NCI-H2227 treated with DMSO at 0.1 percent for 48 hours (cell line): ENCODE data around the gene AXIN1.
"Not testable (repeated sequence)": the region's sequence is repeated elsewhere in the genome, so short reads cannot be mapped to it uniquely, and the experiment has no call there.

Source experiments
- DNase-seq: peaks from one replicate; lab custom pipeline; 2025; lab: John Stamatoyannopoulos, UW

The AXIN1 gene

GRCh38 chr16:370443-370842 is 17.9 kb upstream of the AXIN1 start, which contains the start of gene MRPL28:
TSS of gene MRPL28 (minus strand) at chr16:370538. CDS start at chr16:370218, 320 bp downstream.
- peak; percentile 94 for DNase-seq

GRCh38 chr16:369866-370436 is 17.4 kb upstream of the AXIN1 start:
- DNase-seq: no peak

GRCh38 chr16:369275-369865 is 16.8 kb upstream of the AXIN1 start:
- DNase-seq: no peak

- DNase-seq: no peak
Observed at GRCh38 chr16:368388-369158, 16.1 kb upstream of the AXIN1 start.

- DNase-seq: no peak
Observed at GRCh38 chr16:367333-367903, 14.9 kb upstream of the AXIN1 start.

GRCh38 chr16:366476-366875 is 14.0 kb upstream of the AXIN1 start:
- DNase-seq: no peak

- DNase-seq: no peak
Observed at GRCh38 chr16:364595-365491, 12.3 kb upstream of the AXIN1 start.

GRCh38 chr16:363766-364490 is 11.4 kb upstream of the AXIN1 start:
- no peak for DNase-seq

- DNase-seq: no peak
Observed at GRCh38 chr16:363110-363765, 10.7 kb upstream of the AXIN1 start.

- DNase-seq: not testable (repeated sequence)
Observed at GRCh38 chr16:362702-362999, 10.1 kb upstream of the AXIN1 start.

GRCh38 chr16:361872-362701 is 9.6 kb upstream of the AXIN1 start:
- peak; percentile 63 for DNase-seq

- DNase-seq: peak; percentile 41
Observed at GRCh38 chr16:361341-361871, 8.9 kb upstream of the AXIN1 start.

GRCh38 chr16:360698-361336 is 8.3 kb upstream of the AXIN1 start:
- DNase-seq: no peak

GRCh38 chr16:359871-360697 is 7.6 kb upstream of the AXIN1 start:
- DNase-seq: no peak

GRCh38 chr16:359067-359763 is 6.7 kb upstream of the AXIN1 start:
- DNase-seq: no peak

GRCh38 chr16:356741-357140 is 4.2 kb upstream of the AXIN1 start:
- DNase-seq: no peak

- DNase-seq: no peak
Observed at GRCh38 chr16:354971-355461, 2.5 kb upstream of the AXIN1 start.
